Astrocyte (in vitro differentiated cells and primary cell): ENCODE measurements around the gene PNPLA2. TPM values are rescaled to one million over a fixed set of nuclear protein-coding genes. Genes with fewer than 3 reads are reported as not detected.

ENCODE experiments used
- DNase-seq: peaks from one replicate; pipeline ENCODE4 v3.0.0-alpha.2; 2010; ENCODE audit warnings: low read depth
- FAIRE-seq: peaks from 2 replicates; lab custom pipeline; 2011; peaks lifted over from hg19 to GRCh38; lab: Jason Lieb, UNC
- H2AFZ ChIP-seq: 2 replicates; pipeline ENCODE4 v1.6.0; 2012; ENCODE audit warnings: low read depth, low read length, inconsistent platforms
- H3K27ac ChIP-seq: 2 replicates; pipeline ENCODE4 v1.5.1; 2011; ENCODE audit warnings: low read depth, low read length, inconsistent platforms
- H3K27me3 ChIP-seq: 2 replicates; pipeline ENCODE4 v1.6.0; 2011; ENCODE audit warnings: low read length, inconsistent platforms; ENCODE audit not compliant: insufficient read depth
- H3K36me3 ChIP-seq: 2 replicates; pipeline ENCODE4 v1.5.1; 2011; ENCODE audit warnings: low read length, inconsistent platforms; ENCODE audit not compliant: insufficient read depth
- H3K4me1 ChIP-seq: 2 replicates; pipeline ENCODE4 v1.5.1; 2011; ENCODE audit warnings: low read length, inconsistent platforms; ENCODE audit not compliant: insufficient read depth
- H3K4me2 ChIP-seq: 2 replicates; pipeline ENCODE4 v1.6.0; 2012; ENCODE audit warnings: low read length, inconsistent platforms
- H3K4me3 ChIP-seq: 2 replicates; pipeline ENCODE4 v1.5.1; 2011; ENCODE audit warnings: low read depth, mild to moderate bottlenecking, low read length, inconsistent platforms; ENCODE audit not compliant: insufficient read depth
- H3K79me2 ChIP-seq: 2 replicates; pipeline ENCODE4 v1.6.0; 2012; ENCODE audit warnings: mild to moderate bottlenecking, low read length, inconsistent platforms; ENCODE audit not compliant: insufficient read depth
- H3K9ac ChIP-seq: 2 replicates; pipeline ENCODE4 v1.6.0; 2012; ENCODE audit warnings: mild to moderate bottlenecking, low read length, inconsistent platforms
- H3K9me3 ChIP-seq: 2 replicates; pipeline ENCODE4 v1.5.1; 2012; ENCODE audit warnings: low read depth, mild to moderate bottlenecking, low read length, inconsistent platforms; ENCODE audit not compliant: insufficient read depth
- H4K20me1 ChIP-seq: 2 replicates; pipeline ENCODE4 v1.6.0; 2012; ENCODE audit warnings: low read length, inconsistent platforms; ENCODE audit not compliant: insufficient read depth
- H3K27ac Mint-ChIP-seq: one replicate; pipeline ENCODE4 v1.8.0; 2021; ENCODE audit warnings: mild to moderate bottlenecking, mixed read lengths; ENCODE audit not compliant: unreplicated experiment
- H3K27me3 Mint-ChIP-seq: one replicate; pipeline ENCODE4 v1.8.0; 2021; ENCODE audit warnings: low read depth, mixed read lengths; ENCODE audit not compliant: unreplicated experiment
- H3K36me3 Mint-ChIP-seq: one replicate; pipeline ENCODE4 v1.8.0; 2021; ENCODE audit warnings: low read depth, mixed read lengths; ENCODE audit not compliant: unreplicated experiment
- H3K4me1 Mint-ChIP-seq: one replicate; pipeline ENCODE4 v1.8.0; 2021; ENCODE audit warnings: low read depth, mixed read lengths; ENCODE audit not compliant: unreplicated experiment
- H3K4me3 Mint-ChIP-seq: one replicate; pipeline ENCODE4 v1.8.0; 2021; ENCODE audit warnings: mild to moderate bottlenecking, moderate library complexity, mixed read lengths; ENCODE audit not compliant: unreplicated experiment
- H3K9me3 Mint-ChIP-seq: one replicate; pipeline ENCODE4 v1.8.0; 2021; ENCODE audit warnings: mild to moderate bottlenecking, mixed read lengths; ENCODE audit not compliant: unreplicated experiment
- EZH2 ChIP-seq: IDR thresholded peaks from 2 replicates; pipeline ENCODE4 v1.6.1; 2012; ENCODE audit warnings: mild to moderate bottlenecking, low read length, inconsistent platforms; ENCODE audit not compliant: insufficient read depth
- total RNA-seq: library from RNA; stranded (reverse); gene quantifications from 2 replicates; pipeline ENCODE4 v1.2.1, GENCODE V29; 2021
- TF ChIP-seq, protein P1 (sequence below): IDR thresholded peaks from 2 replicates; pipeline ENCODE4 v1.5.1; 2011; ENCODE audit warnings: low read depth, mild to moderate bottlenecking, inconsistent platforms, low read length, moderate library complexity; ENCODE audit not compliant: insufficient read depth

PNPLA2 gene
- total RNA-seq, 1 donor from 2014 or later = 46.8 TPM

- Histone ChIP-seq H3K27ac (no peak overlapping the region), H3K4me3 (no peak overlapping the region), H3K9ac (no peak overlapping the region), H3K9me3 (no peaks in the 10 kb centered on the region), H3K4me2 (peak overlapping the region; percentile 69), H3K27me3 (no peaks in the 10 kb centered on the region), H3K79me2 (peaks cover 29% of the 10 kb centered on the region), H3K4me1 (peaks cover 17% of the 10 kb centered on the region), H2AFZ (no peak overlapping the region), H4K20me1 (peaks cover 40% of the 10 kb centered on the region), H3K36me3 (no peaks in the 10 kb centered on the region)
- Mint-ChIP-seq H3K27ac (no peak overlapping the region), H3K27me3 (no peaks in the 10 kb centered on the region), H3K4me3 (no peak overlapping the region), H3K9me3 (no peaks in the 10 kb centered on the region), H3K4me1 (peaks cover 9% of the 10 kb centered on the region), H3K36me3 (peaks cover 4% of the 10 kb centered on the region)
- FAIRE-seq (no peak), DNase-seq (no peak)
- TF ChIP-seq, protein P1, sequence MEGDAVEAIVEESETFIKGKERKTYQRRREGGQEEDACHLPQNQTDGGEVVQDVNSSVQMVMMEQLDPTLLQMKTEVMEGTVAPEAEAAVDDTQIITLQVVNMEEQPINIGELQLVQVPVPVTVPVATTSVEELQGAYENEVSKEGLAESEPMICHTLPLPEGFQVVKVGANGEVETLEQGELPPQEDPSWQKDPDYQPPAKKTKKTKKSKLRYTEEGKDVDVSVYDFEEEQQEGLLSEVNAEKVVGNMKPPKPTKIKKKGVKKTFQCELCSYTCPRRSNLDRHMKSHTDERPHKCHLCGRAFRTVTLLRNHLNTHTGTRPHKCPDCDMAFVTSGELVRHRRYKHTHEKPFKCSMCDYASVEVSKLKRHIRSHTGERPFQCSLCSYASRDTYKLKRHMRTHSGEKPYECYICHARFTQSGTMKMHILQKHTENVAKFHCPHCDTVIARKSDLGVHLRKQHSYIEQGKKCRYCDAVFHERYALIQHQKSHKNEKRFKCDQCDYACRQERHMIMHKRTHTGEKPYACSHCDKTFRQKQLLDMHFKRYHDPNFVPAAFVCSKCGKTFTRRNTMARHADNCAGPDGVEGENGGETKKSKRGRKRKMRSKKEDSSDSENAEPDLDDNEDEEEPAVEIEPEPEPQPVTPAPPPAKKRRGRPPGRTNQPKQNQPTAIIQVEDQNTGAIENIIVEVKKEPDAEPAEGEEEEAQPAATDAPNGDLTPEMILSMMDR = no peak
- TF ChIP-seq EZH2 = no peak
These were observed 36.2 kb upstream of the PNPLA2 start for GRCh38 chr11:782264-783174.

GRCh38 chr11:783581-784015 is 35.1 kb upstream of the PNPLA2 start:
- Histone ChIP-seq H2AFZ (peak overlapping the region; percentile 60), H3K36me3 (no peaks in the 10 kb centered on the region), H3K79me2 (peaks cover 19% of the 10 kb centered on the region), H3K4me2 (peak overlapping the region; percentile 69), H3K27ac (peak overlapping the region; percentile 23), H4K20me1 (peaks cover 40% of the 10 kb centered on the region), H3K4me3 (no peak overlapping the region), H3K4me1 (peaks cover 9% of the 10 kb centered on the region), H3K27me3 (no peaks in the 10 kb centered on the region), H3K9me3 (no peaks in the 10 kb centered on the region), H3K9ac (peak overlapping the region; percentile 49)
- peak; percentile 86 for DNase-seq
- H3K27me3 Mint-ChIP-seq = no peaks in the 10 kb centered on the region
- H3K27ac Mint-ChIP-seq = no peak overlapping the region
- H3K36me3 Mint-ChIP-seq = peaks cover 4% of the 10 kb centered on the region
- TF ChIP-seq EZH2 = no peak
- TF ChIP-seq, protein P1 = peak; percentile 71
- H3K4me1 Mint-ChIP-seq = peaks cover 9% of the 10 kb centered on the region
- H3K4me3 Mint-ChIP-seq = peak overlapping the region; percentile 37
- H3K9me3 Mint-ChIP-seq = no peaks in the 10 kb centered on the region
- FAIRE-seq = no peak
